Measurements from ENCODE around the gene DIP2C.

DNA sequence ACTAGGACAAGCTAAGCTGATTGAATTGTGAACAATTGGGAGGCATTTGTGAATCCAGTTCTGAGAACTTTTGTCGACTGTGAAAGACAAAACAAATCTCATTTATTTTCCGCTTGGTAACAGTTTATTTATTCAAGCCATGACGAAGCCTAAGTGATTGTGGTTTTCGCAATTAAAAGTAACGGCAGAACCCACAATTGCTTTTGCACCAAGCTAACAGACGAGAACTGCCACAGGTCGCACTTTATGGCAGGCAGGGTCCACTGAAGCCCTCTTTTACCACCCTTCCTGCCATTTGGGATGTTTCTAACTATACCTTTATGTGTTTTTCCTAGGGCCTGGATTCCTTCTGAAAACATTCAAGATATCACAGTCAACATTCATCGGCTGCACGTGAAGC, 443.0 kb downstream of the DIP2C start:
- TF ChIP-seq, protein P1, sequence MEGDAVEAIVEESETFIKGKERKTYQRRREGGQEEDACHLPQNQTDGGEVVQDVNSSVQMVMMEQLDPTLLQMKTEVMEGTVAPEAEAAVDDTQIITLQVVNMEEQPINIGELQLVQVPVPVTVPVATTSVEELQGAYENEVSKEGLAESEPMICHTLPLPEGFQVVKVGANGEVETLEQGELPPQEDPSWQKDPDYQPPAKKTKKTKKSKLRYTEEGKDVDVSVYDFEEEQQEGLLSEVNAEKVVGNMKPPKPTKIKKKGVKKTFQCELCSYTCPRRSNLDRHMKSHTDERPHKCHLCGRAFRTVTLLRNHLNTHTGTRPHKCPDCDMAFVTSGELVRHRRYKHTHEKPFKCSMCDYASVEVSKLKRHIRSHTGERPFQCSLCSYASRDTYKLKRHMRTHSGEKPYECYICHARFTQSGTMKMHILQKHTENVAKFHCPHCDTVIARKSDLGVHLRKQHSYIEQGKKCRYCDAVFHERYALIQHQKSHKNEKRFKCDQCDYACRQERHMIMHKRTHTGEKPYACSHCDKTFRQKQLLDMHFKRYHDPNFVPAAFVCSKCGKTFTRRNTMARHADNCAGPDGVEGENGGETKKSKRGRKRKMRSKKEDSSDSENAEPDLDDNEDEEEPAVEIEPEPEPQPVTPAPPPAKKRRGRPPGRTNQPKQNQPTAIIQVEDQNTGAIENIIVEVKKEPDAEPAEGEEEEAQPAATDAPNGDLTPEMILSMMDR (conservative IDR thresholded peaks at IDR 0.05) = no peak
- TF ChIP-seq ZFX (IDR thresholded peaks at IDR 0.05) = no peak
